DND-41 (cell line): ENCODE results near the gene PTGER1.
"Not testable (repeated sequence)": the region's sequence is repeated elsewhere in the genome, so short reads cannot be mapped to it uniquely, and the experiment has no call there.

Experiments used
- ATAC-seq: fragments of 200-7000 bp; cut with Tn5 transposase; 3 replicates; pipeline ENCODE4 v1.9.1; 2021; ENCODE audit warnings: low read depth; ENCODE audit not compliant: insufficient read depth
- DNase-seq: peaks from one replicate; pipeline ENCODE4 v3.0.0-alpha.2; 2020
- H2AFZ ChIP-seq: 2 replicates; pipeline ENCODE4 v1.6.0; 2012; ENCODE audit warnings: low read depth, low read length
- H3K27ac ChIP-seq: 2 replicates; pipeline ENCODE4 v1.5.1; 2012; ENCODE audit warnings: low read length, inconsistent platforms
- H3K27me3 ChIP-seq: fragments of 200-600 bp; sonication (generic); 2 replicates; pipeline ENCODE4 v1.6.0; 2012; ENCODE audit warnings: low read length, mild to moderate bottlenecking, inconsistent platforms; ENCODE audit not compliant: insufficient read depth, poor library complexity
- H3K36me3 ChIP-seq: 2 replicates; pipeline ENCODE4 v1.5.1; 2012; ENCODE audit warnings: low read length, inconsistent platforms; ENCODE audit not compliant: insufficient read depth
- H3K4me1 ChIP-seq: 2 replicates; pipeline ENCODE4 v1.5.1; 2012; ENCODE audit warnings: mild to moderate bottlenecking, low read length; ENCODE audit not compliant: insufficient read depth
- H3K4me2 ChIP-seq: 2 replicates; pipeline ENCODE4 v1.6.0; 2012; ENCODE audit warnings: mild to moderate bottlenecking, moderate library complexity, low read length, inconsistent platforms; ENCODE audit not compliant: insufficient read depth
- H3K4me3 ChIP-seq, 2 experiments: fragments of 200-600 bp in 1 of 2; shearing (Covaris generic) in 1 of 2; 2 replicates each; pipeline ENCODE4 v1.5.1; 2012 to 2016; ENCODE audit warnings: inconsistent platforms in 2 of 2, low read length in 2 of 2, mild to moderate bottlenecking in 2 of 2, low read depth in 1 of 2, moderate library complexity in 1 of 2
- H3K79me2 ChIP-seq: 2 replicates; pipeline ENCODE4 v1.6.0; 2012; ENCODE audit warnings: low read length, inconsistent platforms; ENCODE audit not compliant: insufficient read depth
- H3K9ac ChIP-seq: 2 replicates; pipeline ENCODE4 v1.6.0; 2012; ENCODE audit warnings: low read depth, mild to moderate bottlenecking, inconsistent platforms, low read length, moderate library complexity
- H3K9me3 ChIP-seq: 2 replicates; pipeline ENCODE4 v1.5.1; 2012; ENCODE audit warnings: low read length, moderate library complexity, mild to moderate bottlenecking, inconsistent platforms; ENCODE audit not compliant: insufficient read depth, severe bottlenecking
- H4K20me1 ChIP-seq: 2 replicates; pipeline ENCODE4 v1.6.0; 2012; ENCODE audit warnings: low read length; ENCODE audit not compliant: insufficient read depth
- CTCF ChIP-seq: IDR thresholded peaks from 2 replicates; pipeline ENCODE4 v1.5.1; 2012; ENCODE audit warnings: borderline replicate concordance, low read length, moderate library complexity, mild to moderate bottlenecking; ENCODE audit not compliant: poor library complexity, severe bottlenecking; ENCODE audit errors: extremely low read depth
- EZH2 ChIP-seq: IDR thresholded peaks from 3 replicates; pipeline ENCODE4 v1.6.1; 2012; ENCODE audit warnings: borderline replicate concordance, low read depth, mild to moderate bottlenecking, moderate library complexity, low read length, inconsistent platforms; ENCODE audit not compliant: severe bottlenecking

The PTGER1 gene

GRCh38 chr19:14467816-14468215 is 7.3 kb downstream of the PTGER1 start:
- DNase-seq (no peak), ATAC-seq (no peak)
- Histone ChIP-seq H3K4me2 (no peak overlapping the region), H3K27me3 (no peaks in the 10 kb centered on the region), H3K79me2 (no peaks in the 10 kb centered on the region), H3K9me3 (no peaks in the 10 kb centered on the region), H3K36me3 (peaks cover 72% of the 10 kb centered on the region), H3K9ac (no peak overlapping the region), H3K4me3 (no peak overlapping the region), H3K27ac (no peak overlapping the region), H4K20me1 (0 out of 2 replicates have a peak, but pooled peaks cover 10% of the 10 kb centered on the region), H3K4me1 (no peaks in the 10 kb centered on the region), H2AFZ (no peak overlapping the region)
- TF ChIP-seq CTCF (no peak), EZH2 (no peak)

- H3K27me3 ChIP-seq, result no peaks in the 10 kb centered on the region
- H3K9ac ChIP-seq, result no peak overlapping the region
- TF ChIP-seq EZH2 (no peak), CTCF (no peak)
- no peak overlapping the region for H3K4me2 ChIP-seq
- no peaks in the 10 kb centered on the region for H3K79me2 ChIP-seq
- no peak overlapping the region for H3K4me3 ChIP-seq
- H3K9me3 ChIP-seq, result no peaks in the 10 kb centered on the region
- no peak for DNase-seq
- H3K36me3 ChIP-seq, result peaks cover 76% of the 10 kb centered on the region
- H2AFZ ChIP-seq, result no peak overlapping the region
- 0 out of 2 replicates have a peak, but pooled peaks cover 10% of the 10 kb centered on the region for H4K20me1 ChIP-seq
- no peak for ATAC-seq
- no peak overlapping the region for H3K27ac ChIP-seq
- H3K4me1 ChIP-seq, result no peaks in the 10 kb centered on the region
These were observed 7.8 kb downstream of the PTGER1 start for GRCh38 chr19:14467391-14467790.

GRCh38 chr19:14463747-14464146 is 11.4 kb downstream of the PTGER1 start:
- no peak overlapping the region for H3K9ac ChIP-seq
- no peaks in the 10 kb centered on the region for H3K79me2 ChIP-seq
- H3K9me3 ChIP-seq, result no peaks in the 10 kb centered on the region
- H3K27ac ChIP-seq, result no peak overlapping the region
- no peak for TF ChIP-seq CTCF
- TF ChIP-seq EZH2, result no peak
- no peak overlapping the region for H2AFZ ChIP-seq
- ATAC-seq, result no peak
- no peaks in the 10 kb centered on the region for H3K27me3 ChIP-seq
- H3K4me2 ChIP-seq, result no peak overlapping the region
- peaks cover 85% of the 10 kb centered on the region for H3K36me3 ChIP-seq
- no peak for DNase-seq
- no peak overlapping the region for H3K4me3 ChIP-seq
- no peaks in the 10 kb centered on the region for H3K4me1 ChIP-seq
- H4K20me1 ChIP-seq, result no peaks in the 10 kb centered on the region

GRCh38 chr19:14462401-14462800 is 12.8 kb downstream of the PTGER1 start:
- H3K36me3 ChIP-seq, result peaks cover 85% of the 10 kb centered on the region
- not testable (repeated sequence) for DNase-seq, ATAC-seq, H4K20me1 ChIP-seq, H3K4me2 ChIP-seq, H3K79me2 ChIP-seq, H3K27me3 ChIP-seq, H3K27ac ChIP-seq, H3K4me3 ChIP-seq, H3K9ac ChIP-seq, H3K9me3 ChIP-seq, H3K4me1 ChIP-seq, H2AFZ ChIP-seq
